ENCODE results near the gene PRPS1L1.

PRPS1L1 gene

DNA sequence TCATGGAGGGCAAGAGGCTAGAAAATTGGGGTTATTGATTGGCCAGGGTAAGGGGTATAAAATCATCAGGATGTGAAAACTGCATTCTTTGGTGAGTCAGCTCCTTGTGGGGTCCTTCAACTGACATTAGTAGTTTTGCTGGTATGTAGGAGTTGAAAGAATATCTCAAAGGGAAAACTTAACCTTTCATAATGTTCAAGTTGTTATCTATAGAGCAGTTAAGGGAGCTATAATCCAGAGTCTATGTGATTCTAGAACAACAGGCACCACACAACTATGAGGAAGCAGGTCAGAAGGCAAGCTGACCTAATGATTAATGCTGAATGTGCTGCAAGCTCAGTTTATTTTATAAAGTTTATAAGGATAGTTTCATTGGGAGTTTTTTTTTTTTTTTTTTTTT, 13.7 kb downstream of the PRPS1L1 start:
- DNase-seq, result no peak

DNA sequence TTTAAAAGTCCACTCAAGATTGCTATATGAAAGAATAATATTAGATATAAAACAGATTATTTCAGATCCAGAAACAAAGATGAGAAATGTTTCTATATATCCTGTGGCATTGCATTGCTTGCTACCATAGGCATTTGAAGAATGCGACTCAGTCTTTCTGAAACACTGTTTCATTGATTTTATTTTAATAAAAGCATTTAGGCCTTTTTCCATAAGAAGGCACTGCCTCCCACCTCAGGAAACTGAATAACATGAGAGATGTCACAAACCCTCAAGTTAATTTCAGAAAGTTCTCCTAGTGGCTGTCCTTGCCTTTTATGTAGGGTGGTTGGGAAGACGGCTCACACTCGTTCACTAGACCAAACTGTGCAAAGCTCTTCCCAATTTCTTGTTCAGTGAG, 23.3 kb downstream of the PRPS1L1 start:
- no peak for DNase-seq

DNA sequence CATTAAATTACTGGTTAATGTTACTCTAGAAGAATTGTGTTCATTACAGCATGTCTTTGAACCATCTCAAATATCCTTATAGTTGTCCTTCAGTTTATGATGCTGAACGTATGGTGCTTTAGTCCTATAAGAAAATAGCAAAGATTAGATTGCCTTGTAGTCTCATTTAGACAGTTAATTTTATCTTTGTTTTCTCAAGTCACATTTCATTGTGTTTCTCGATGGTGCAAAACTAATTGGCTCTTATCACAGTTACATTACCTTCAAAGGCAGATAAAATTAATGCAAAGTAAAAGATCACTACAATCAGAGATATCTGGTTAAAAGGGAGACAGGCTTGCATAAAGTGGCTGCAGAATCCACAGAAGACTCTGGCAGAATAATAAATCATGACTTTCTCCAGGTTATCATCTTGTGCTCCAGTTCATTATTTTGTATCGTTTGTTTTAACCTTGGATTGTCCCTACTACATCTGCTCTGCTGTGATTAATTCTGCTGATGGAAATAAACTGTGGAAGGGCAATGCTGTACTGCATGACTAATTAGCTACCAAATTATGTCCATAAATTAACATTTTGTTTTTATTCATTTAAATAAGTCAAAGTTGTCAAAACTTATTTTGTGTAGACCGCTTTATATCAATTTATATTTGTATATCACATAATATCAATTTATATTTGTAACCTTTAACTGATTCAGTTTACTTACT, 24.2 kb downstream of the PRPS1L1 start:
- DNase-seq, result no peak

DNA sequence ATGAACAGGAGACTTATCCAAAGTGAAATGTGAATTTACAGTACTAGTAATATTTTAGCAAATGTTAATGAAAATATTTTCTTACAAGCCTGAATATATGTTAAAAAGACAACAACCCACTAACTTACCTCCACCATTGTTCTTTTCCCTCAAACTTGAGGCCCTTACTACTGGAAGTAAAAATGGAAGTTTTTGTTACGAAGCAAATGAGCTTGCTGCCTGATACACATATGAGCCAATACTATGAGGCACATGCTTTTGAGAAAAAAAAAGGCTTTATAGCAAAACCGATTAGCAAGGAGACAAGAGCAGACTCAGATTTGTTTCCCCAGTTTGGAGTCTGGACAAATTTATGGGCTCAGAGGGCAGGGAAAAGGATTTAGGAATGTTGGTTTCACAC, 29.0 kb downstream of the PRPS1L1 start:
- no peak for DNase-seq

DNA sequence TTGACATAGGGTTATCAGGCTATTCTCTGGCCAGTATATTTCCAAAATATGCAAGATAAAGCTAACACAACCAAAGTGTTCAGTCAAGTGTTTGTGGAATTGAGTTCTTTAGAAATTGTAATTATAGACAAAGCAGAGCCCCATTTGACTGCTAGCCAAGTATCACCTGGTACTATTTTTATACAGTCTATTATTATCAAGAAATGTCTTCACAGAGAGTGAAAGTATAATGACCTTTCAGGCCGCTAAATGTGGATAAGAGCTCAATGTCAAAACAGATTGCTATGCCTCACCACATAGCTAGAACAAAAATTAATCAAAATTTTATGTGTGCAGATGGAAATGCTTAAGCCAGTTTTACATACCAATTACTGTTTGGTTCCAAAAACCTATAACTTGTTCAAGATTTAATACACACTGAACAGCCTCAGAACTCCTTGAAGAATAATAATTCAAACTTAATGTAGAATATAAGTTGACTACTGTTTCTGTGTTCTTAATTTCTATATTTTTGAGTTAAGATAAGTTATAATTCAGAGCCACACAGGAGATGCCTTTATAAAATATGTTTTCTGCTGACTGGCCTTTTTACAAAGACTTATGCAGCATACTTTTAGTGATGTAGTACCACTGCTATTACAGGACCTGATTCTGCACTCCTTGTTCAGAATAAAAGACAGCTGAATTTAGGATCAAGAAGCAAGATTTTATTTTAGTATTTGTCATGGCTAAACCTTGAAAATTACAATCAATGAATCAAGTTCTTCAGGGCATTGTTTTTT, 31.0 kb downstream of the PRPS1L1 start:
- no peak for DNase-seq

DNA sequence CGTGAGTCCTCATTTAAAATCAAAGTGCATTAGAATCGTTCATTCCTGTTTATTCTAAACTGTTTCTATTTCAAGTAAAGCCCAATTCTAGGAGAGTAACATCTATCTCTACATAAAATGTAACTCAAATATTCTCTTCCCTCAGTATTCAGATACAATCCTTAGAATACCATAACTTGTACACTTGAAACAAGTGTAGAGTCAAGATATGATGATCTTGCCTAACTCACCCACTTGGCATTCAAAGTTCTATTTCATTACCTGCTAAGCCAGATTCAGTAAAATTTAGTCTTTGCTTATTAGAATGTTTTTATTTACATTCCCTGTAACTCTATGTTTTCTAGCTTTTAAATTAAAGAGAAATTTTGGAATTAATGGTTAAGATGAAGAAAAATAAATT, 31.6 kb downstream of the PRPS1L1 start:
- DNase-seq, result no peak

DNA sequence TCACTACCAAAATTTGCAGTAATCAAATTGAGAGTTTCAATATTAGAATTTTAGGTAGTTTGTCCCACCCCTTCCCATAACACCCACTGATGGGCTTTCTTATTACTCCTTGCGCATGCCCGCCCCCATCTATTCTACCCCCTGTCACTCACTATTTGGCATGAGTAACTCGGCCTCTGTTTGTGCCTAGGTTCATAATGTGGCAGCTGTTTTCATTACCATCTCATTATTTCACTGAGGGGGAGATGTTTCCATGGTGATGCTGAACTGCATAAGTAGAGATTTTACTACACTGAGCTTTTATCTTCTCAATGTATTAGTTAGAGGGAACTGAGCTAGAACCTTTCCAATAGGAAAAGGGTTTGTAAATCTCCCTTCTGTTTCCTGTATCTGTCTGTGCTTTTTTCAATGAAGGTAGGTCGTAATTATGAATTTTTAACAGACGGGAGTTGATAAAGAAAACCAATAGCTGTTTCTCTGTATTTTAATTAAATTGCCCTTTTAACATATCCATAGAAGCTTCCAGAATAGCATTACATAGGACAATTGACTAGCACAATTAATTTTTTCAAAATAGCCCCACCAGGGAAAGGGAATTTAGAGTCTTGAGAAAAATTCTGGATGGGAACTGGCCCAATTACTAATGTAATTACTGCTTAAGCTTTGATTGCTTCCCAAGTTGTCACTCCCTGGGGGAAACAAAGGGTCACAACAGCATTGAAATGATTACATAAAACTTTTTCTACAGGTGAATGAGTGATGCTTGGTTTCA, 33.4 kb downstream of the PRPS1L1 start:
- no peak for DNase-seq

DNA sequence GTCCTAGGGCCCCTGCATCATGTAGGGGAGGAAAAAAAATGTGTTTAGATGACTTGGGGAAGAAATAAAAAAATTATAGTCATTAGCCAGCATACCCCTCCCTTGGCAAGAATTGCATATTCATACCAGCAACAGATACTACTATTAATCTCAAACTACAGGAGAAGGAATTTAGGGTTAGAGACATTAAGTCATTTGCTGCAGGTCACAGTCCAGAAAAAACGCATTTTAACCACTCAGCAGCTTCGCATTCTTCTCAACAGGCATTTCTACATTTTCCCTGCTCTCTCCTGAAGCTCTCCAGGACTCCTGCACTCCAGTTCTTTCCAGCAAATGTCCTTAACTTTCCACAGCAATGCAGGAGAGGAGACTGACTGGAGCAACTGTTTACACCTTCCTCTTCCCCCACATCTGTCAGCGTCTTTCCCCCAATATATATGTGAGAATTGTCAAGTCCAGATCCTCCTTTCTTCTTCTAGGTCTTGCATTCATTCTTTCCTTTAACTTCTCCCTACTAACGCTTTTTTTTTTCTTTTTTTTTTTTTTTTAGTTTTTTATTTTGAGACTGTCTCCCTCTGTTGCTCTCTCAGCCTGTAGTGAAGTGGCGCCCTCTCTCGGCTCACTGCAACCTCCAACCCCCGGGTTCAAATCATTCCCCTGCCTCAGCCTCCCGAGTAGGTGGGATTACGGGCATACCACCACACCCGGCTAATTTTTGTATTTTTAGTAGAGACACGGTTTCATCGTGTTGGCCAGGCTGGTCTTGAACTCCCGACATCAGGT, 35.6 kb downstream of the PRPS1L1 start:
- no peak for DNase-seq

DNA sequence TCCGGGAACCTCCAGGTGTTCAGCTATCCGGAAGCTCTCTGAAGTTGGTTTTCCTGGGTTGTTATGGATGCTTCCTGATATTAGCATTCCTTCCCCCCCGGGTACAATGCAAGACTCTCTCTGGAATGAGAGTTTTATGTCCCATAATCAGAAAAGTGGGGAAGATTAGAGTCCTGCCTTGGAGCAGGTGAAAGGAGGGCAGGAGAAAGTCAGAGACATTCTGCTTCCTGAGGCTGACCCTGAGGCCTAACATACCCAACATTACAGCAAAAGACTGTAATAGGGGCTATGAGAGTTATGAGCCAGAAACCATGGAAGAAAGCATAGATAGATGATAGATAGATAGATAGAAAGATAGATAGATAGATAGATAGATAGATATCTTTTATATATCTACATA, 36.9 kb downstream of the PRPS1L1 start:
- DNase-seq, result no peak

DNA sequence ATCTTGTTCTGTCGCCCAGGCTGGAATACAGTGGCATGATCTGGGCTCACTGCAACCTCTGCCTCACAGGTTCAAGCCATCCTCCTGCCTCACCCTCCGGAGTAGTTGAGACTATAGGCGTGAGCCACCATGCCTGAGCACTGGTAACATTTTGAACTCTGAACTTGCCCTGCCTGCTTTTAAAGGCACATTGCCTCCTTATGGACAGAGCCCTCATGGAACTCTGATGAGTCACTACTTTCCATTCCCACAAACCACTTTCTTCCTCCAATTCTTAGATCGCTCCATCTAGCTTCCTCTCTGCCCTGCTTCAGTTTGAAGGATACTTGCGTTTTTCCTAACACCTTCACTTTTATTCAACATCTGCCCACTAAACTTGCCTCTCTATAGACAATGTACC, 38.1 kb downstream of the PRPS1L1 start:
- DNase-seq, result no peak

DNA sequence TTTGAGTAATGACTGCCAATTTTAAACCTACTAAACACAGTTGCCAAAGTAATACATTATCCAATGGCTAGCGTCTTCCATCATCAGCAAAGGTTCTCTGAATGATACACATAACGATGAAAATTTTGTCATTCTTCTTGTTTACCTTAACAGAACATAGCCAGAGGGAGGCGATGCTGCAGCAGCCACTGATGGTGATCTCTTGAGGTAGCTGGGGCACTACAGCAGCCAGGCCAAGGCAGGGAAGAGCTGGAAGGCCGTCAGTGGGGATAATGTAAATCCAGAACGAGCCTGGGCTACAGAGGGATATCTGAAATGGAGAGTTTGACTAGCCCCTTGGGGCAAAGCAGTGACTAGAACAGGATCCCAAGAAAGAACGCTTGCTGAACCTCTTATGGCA, 38.8 kb downstream of the PRPS1L1 start:
- DNase-seq, result no peak

DNA sequence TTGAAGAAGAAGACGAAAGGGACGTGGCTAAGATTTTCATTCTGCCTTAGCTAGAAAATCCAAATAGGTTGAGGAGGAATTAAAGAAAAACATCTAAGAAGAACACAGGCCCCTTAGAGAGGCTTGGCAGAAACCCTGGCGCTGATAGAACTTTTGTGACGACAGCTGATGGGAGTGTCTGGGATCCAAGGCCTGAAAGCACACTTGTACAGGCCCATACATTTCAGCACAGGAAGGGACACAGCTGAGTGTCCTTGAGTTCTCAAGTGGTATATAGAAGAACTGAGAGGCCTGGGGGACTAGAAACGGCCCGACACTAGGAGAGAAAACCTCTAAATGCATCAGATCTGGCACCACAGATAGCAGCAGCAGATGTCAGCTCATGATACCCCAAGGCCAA, 39.5 kb downstream of the PRPS1L1 start:
- DNase-seq, result no peak

DNA sequence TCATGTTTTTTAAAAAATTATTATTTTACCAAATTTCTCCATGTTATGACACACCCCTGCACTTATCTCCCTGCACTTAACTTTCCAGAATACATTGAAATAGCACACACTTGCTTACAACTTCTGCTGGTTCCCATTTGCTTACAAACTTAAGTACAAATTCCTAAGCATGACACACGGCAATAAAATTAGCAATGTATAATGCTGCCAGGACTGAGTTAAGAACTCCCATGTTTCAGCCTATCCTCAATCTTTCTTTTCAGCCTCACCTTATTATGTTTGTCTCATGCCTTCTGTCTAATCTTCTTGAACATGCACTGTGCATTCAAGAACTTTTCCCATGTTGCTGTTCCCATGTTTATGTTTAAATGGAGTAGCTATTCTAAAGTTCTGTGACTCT, 40.8 kb downstream of the PRPS1L1 start:
- DNase-seq, result no peak

DNA sequence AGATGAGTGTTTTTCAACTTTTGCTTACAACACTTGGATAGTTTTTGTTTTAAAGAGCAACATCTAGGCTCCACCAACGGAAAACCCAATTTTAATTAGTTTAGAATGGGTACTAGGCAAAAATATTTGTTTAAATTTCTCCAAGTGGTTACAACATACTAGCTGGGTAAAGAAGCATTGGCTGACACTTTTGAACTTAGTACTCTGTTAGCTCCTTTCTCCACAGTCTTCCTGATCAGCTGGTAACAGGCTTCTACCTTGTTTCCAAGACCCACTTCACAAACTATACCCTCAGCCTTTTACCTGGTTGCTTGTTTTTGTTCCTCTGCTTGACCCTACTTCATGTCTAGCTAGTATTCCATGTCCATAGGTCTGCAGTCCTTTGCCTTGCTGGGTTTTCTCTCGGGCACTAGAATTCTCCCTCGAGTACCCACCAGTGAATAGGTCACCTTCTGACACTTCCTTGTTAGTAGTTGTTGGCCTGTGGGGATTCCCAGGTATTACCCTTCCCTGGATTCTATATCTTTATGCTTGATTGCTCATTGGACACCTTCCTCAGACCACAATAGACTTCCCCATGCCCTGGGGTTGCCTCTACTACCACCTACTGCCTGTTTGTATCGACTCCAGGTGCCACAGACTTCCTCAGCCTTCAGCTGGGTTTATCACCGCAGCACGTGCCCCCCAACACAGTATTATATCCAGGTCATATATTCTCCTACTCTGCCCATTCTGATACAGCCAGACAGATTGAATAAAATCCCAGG, 42.0 kb downstream of the PRPS1L1 start:
- DNase-seq, result no peak

DNA sequence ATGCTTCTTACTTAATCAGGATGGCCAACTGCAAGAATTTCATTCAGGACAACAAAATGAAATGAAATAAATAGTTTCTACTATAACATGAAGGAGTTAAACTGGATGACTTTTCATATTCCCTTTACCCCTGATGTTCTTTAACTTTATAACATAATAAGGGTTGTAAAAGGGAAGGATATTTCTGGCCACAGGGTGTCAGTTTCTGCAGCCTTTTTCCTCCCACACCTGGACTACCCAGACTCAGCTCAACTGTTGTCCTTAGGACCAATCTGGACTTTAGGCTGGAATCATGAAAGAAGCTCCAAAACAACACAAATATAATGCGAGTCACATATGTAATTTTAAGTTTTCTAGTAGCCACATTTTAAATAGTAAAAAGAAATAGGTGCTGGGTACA, 43.4 kb downstream of the PRPS1L1 start:
- DNase-seq, result no peak

DNA sequence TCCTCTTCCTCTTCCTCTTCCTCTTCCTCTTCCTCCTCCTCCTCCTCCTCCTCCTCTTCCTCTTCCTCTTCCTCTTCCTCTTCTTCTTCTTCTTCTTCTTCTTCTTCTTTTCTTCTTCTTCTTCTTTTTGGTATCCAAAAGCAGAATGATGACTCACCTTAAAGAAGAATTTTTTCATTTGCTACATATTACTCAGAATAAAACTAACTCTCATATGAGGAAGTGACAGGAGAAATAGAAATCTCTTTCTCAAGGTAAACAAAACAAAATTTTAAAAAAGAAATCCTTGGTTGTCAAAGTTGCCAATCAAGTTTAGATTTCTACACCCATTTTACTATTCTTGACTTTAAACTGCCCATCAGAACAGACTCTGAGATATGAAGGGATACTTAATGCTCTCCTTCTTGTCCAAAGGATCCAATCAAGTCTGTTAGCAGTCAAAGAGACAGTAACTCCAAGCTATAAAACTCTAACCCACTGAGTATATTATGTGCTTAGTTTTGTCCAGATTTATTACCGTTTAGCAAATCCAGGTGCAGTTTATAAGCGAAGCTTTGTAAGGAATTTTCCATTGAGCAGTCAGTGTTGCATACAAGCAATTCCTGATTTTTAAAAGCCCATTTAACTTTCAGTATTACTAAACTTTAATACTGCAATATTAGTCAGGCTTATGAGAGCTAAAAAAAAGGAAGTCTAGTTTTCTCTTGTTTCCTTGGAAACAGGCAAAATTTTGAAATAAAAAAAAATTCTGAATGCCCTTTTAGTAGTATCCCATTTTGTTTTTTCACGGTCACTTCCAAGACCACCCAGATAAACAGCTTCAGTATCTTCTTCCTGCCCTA, 44.2 kb downstream of the PRPS1L1 start:
- no peak for DNase-seq

DNA sequence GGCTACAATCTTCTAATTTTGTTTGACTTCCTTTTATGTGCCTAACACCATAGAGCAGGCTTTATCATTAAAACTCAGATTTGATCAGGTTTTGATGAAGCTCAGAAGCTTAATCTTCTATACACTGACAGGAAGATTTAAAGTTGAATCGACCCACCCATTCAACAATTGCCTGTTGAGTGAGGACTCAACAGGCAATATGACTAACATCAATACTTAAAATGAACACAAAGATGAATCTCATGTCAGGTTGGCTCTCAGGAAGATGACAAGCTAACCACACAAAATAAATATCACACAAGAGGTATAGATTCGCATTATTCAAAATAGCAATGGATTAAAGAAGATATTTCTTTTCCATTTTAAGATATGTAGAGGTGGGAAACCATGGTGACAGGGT, 50.7 kb downstream of the PRPS1L1 start:
- no peak for DNase-seq

Data from NCI-H748 treated with DMSO at 0.1 percent for 48 hours (cell line).